Natural killer cell (primary cell): ENCODE data around the gene CEP135. TPM values are rescaled to one million over a fixed set of nuclear protein-coding genes. Genes with fewer than 3 reads are reported as not detected.

Experiments
- ATAC-seq, 3 donors: fragments of 150-1000 bp in 2 of 3; fragments of 200-7000 bp in 1 of 3; cut with Tn5 transposase; 1 replicate in 1 of 3; 2 replicates in 2 of 3; pipeline ENCODE4 v1.10.0; 2021; ENCODE audit warnings: mild to moderate bottlenecking in 2 of 3, moderate library complexity in 2 of 3
- DNase-seq, 2 donors: peaks; one replicate each; pipeline versions ENCODE4 v3.0.0 to v3.0.0-alpha.2; 2013 to 2021; ENCODE audit warnings: mixed read lengths in 1 of 2
- H3K27ac ChIP-seq: one replicate; pipeline ENCODE4 v1.5.1; 2013; ENCODE audit warnings: mild to moderate bottlenecking, low read length
- H3K27me3 ChIP-seq: one replicate; pipeline ENCODE4 v1.6.1; 2013; ENCODE audit warnings: low read length; ENCODE audit not compliant: control insufficient read depth, insufficient read depth
- H3K36me3 ChIP-seq: one replicate; pipeline ENCODE4 v1.6.1; 2013; ENCODE audit warnings: low read length; ENCODE audit not compliant: control insufficient read depth, insufficient read depth
- H3K4me1 ChIP-seq: one replicate; pipeline ENCODE4 v1.6.1; 2013; ENCODE audit warnings: low read length; ENCODE audit not compliant: control insufficient read depth, insufficient read depth
- H3K4me3 ChIP-seq: one replicate; pipeline ENCODE4 v1.5.1; 2013; ENCODE audit warnings: low read length
- H3K9me3 ChIP-seq: one replicate; pipeline ENCODE4 v1.6.1; 2013; ENCODE audit warnings: low read length; ENCODE audit not compliant: control insufficient read depth, insufficient read depth
- H3K27ac Mint-ChIP-seq, 2 donors: one replicate each; pipeline ENCODE4 v1.8.0; 2022; ENCODE audit warnings: mild to moderate bottlenecking in 2 of 2, mixed read lengths in 2 of 2, moderate library complexity in 1 of 2
- H3K27me3 Mint-ChIP-seq, 2 donors: one replicate each; pipeline ENCODE4 v1.8.0; 2022; ENCODE audit warnings: low read depth in 2 of 2, mixed read lengths in 2 of 2
- H3K36me3 Mint-ChIP-seq: one replicate; pipeline ENCODE4 v1.8.0; 2022; ENCODE audit warnings: mixed read lengths
- H3K4me1 Mint-ChIP-seq, 2 donors: one replicate each; pipeline ENCODE4 v1.8.0; 2022; ENCODE audit warnings: mixed read lengths in 2 of 2
- H3K4me3 Mint-ChIP-seq: one replicate; pipeline ENCODE4 v1.8.0; 2022; ENCODE audit warnings: mild to moderate bottlenecking, moderate library complexity, mixed read lengths
- H3K9me3 Mint-ChIP-seq, 2 donors: one replicate each; pipeline ENCODE4 v1.8.0; 2022; ENCODE audit warnings: mixed read lengths in 2 of 2
- CTCF ChIP-seq: fragments of 200-600 bp; IDR thresholded peaks from one replicate; pipeline ENCODE4 v1.8.0; 2022; ENCODE audit warnings: antibody characterized with exemption
- WGBS: methylation state at CpG from one replicate; pipeline ENCODE4 v1.1.7; 2013; ENCODE audit warnings: missing lambda C conversion rate; ENCODE audit not compliant: insufficient coverage; 5-methylcytosine and 5-hydroxymethylcytosine counted together
- intact Hi-C: fragments of 100-400 bp; cut with micrococcal nuclease; formaldehyde crosslinking; loops from one replicate; pipeline ENCODE4 v1.14.2; 2022
- total RNA-seq, 4 donors: library from RNA; stranded (reverse); fragments of 120-200 nt in 1 of 4; gene quantifications; one replicate each; pipeline versions ENCODE4 v1.2.3 to v1.2.4, GENCODE V29; 2013 to 2022

The CEP135 gene
- total RNA-seq, 3 donors from 2014 or later (not counting 1 experiment from before 2014, with no cell fraction given) = 18.7 to 24.4 (median 19.9) TPM

GRCh38 chr4:55989766-55990165 lies 41.0 kb downstream of the CEP135 start:
- Mint-ChIP-seq H3K36me3 (peaks cover 23% of the 10 kb centered on the region), H3K4me3 (no peak overlapping the region), H3K9me3 (no peaks in the 10 kb centered on the region), H3K27ac (peak overlapping the region in 1 of 2 donors; percentile 3), H3K4me1 (no peaks in the 10 kb centered on the region), H3K27me3 (no peaks in the 10 kb centered on the region)
- intact Hi-C loops = no loop called here
- ATAC-seq (no peak), DNase-seq (no peak)
- H3K27me3 ChIP-seq = no peaks in the 10 kb centered on the region
- no peaks in the 10 kb centered on the region for H3K9me3 ChIP-seq
- H3K4me3 ChIP-seq = no peak overlapping the region
- TF ChIP-seq CTCF = no peak
- H3K27ac ChIP-seq = no peak overlapping the region
- no peaks in the 10 kb centered on the region for H3K4me1 ChIP-seq
- peaks cover 30% of the 10 kb centered on the region for H3K36me3 ChIP-seq

- Mint-ChIP-seq H3K27me3 (no peaks in the 10 kb centered on the region), H3K36me3 (peaks cover 24% of the 10 kb centered on the region), H3K27ac (peak overlapping the region in 1 of 2 donors; percentile 47), H3K4me3 (no peak overlapping the region), H3K4me1 (no peaks in the 10 kb centered on the region), H3K9me3 (no peaks in the 10 kb centered on the region)
- no peaks in the 10 kb centered on the region for H3K9me3 ChIP-seq
- WGBS = 71% methylated on average over 3 of the region's 3 CpGs
- H3K36me3 ChIP-seq = peaks cover 23% of the 10 kb centered on the region
- ATAC-seq (no peak), DNase-seq (no peak)
- H3K27ac ChIP-seq = no peak overlapping the region
- no peak for TF ChIP-seq CTCF
- H3K4me1 ChIP-seq = no peaks in the 10 kb centered on the region
- intact Hi-C loops = no loop called here
- H3K4me3 ChIP-seq = no peak overlapping the region
- H3K27me3 ChIP-seq = no peaks in the 10 kb centered on the region
Observed at GRCh38 chr4:55993994-55994663, 45.4 kb downstream of the CEP135 start.

GRCh38 chr4:55996646-55997045 lies 47.9 kb downstream of the CEP135 start:
- WGBS = no CpG with 5 or more reads among the region's 2 CpGs
- Mint-ChIP-seq H3K36me3 (peaks cover 45% of the 10 kb centered on the region), H3K27ac (no peak overlapping the region), H3K4me1 (peaks cover 5% of the 10 kb centered on the region in 2 donors), H3K4me3 (no peak overlapping the region), H3K27me3 (no peaks in the 10 kb centered on the region), H3K9me3 (no peaks in the 10 kb centered on the region)
- intact Hi-C loops = no loop called here
- TF ChIP-seq CTCF = no peak
- Histone ChIP-seq H3K4me1 (no peaks in the 10 kb centered on the region), H3K36me3 (peaks cover 37% of the 10 kb centered on the region), H3K27me3 (no peaks in the 10 kb centered on the region), H3K4me3 (no peak overlapping the region), H3K27ac (no peak overlapping the region), H3K9me3 (no peaks in the 10 kb centered on the region)
- DNase-seq = no peak
- no peak for ATAC-seq

- no peak for DNase-seq
- Mint-ChIP-seq H3K27me3 (no peaks in the 10 kb centered on the region), H3K4me3 (no peak overlapping the region), H3K9me3 (no peaks in the 10 kb centered on the region), H3K36me3 (peaks cover 51% of the 10 kb centered on the region), H3K27ac (no peak overlapping the region), H3K4me1 (peaks cover 5 to 12% of the 10 kb centered on the region in 2 donors)
- no peak for ATAC-seq
- intact Hi-C loops = no loop called here
- Histone ChIP-seq H3K9me3 (no peaks in the 10 kb centered on the region), H3K27me3 (no peaks in the 10 kb centered on the region), H3K4me3 (no peak overlapping the region), H3K27ac (no peak overlapping the region), H3K36me3 (peaks cover 30% of the 10 kb centered on the region), H3K4me1 (no peaks in the 10 kb centered on the region)
- no peak for TF ChIP-seq CTCF
- 95% methylated on average over 2 of the region's 3 CpGs for WGBS
Observed at GRCh38 chr4:56003606-56004005, 54.9 kb downstream of the CEP135 start.
